RWPE2 (cell line): ENCODE data around the gene DGKD.
"Not testable (repeated sequence)": the region's sequence is repeated elsewhere in the genome, so short reads cannot be mapped to it uniquely, and the experiment has no call there.

Experiments
- ATAC-seq: fragments of 200-7000 bp; cut with Tn5 transposase; 3 replicates; pipeline ENCODE4 v1.9.1; 2021; ENCODE audit warnings: low read depth
- DNase-seq: peaks from one replicate; pipeline ENCODE4 v3.0.0-alpha.2; 2020; ENCODE audit warnings: low spot score
- H3K27ac ChIP-seq: fragments of 450-650 bp; 2 replicates; pipeline ENCODE4 v1.5.1; 2017; ENCODE audit warnings: mild to moderate bottlenecking; ENCODE audit not compliant: poor library complexity, severe bottlenecking
- H3K27me3 ChIP-seq: fragments of 250-450 bp; sonication (Bioruptor Pico); 2 replicates; pipeline ENCODE4 v1.5.1; 2021; ENCODE audit warnings: mild to moderate bottlenecking, moderate library complexity; ENCODE audit not compliant: insufficient read depth, poor library complexity, severe bottlenecking
- H3K36me3 ChIP-seq: fragments of 250-450 bp; sonication (Bioruptor Pico); 2 replicates; pipeline ENCODE4 v1.5.1; 2020; ENCODE audit warnings: low read depth, mild to moderate bottlenecking, moderate library complexity
- H3K4me1 ChIP-seq: fragments of 250-450 bp; sonication (Bioruptor Pico); 2 replicates; pipeline ENCODE4 v1.5.1; 2021; ENCODE audit warnings: mild to moderate bottlenecking, moderate library complexity; ENCODE audit not compliant: insufficient read depth, poor library complexity, severe bottlenecking
- H3K4me3 ChIP-seq: fragments of 250-450 bp; sonication (Bioruptor Pico); 2 replicates; pipeline ENCODE4 v1.5.1; 2021; ENCODE audit warnings: mild to moderate bottlenecking, moderate library complexity; ENCODE audit not compliant: severe bottlenecking
- H3K9me3 ChIP-seq: fragments of 250-450 bp; sonication (Bioruptor Pico); 2 replicates; pipeline ENCODE4 v1.5.1; 2021; ENCODE audit warnings: mild to moderate bottlenecking, moderate library complexity; ENCODE audit not compliant: severe bottlenecking
- CTCF ChIP-seq: fragments of 450-650 bp; IDR thresholded peaks from one replicate; pipeline ENCODE4 v1.5.1; 2017; ENCODE audit warnings: mild to moderate bottlenecking, moderate library complexity; ENCODE audit not compliant: poor library complexity, severe bottlenecking

DGKD gene

GRCh38 chr2:233373316-233373715, 19.0 kb downstream of the DGKD start:
- no peaks in the 10 kb centered on the region for H3K9me3 ChIP-seq
- H3K36me3 ChIP-seq: peaks cover 15% of the 10 kb centered on the region
- no peak overlapping the region for H3K27ac ChIP-seq
- DNase-seq (no peak), ATAC-seq (no peak)
- H3K4me3 ChIP-seq: no peak overlapping the region
- no peaks in the 10 kb centered on the region for H3K4me1 ChIP-seq
- no peaks in the 10 kb centered on the region for H3K27me3 ChIP-seq
- no peak for TF ChIP-seq CTCF

- not testable (repeated sequence) for ATAC-seq, H3K27me3 ChIP-seq, H3K9me3 ChIP-seq, DNase-seq, H3K27ac ChIP-seq, H3K4me1 ChIP-seq, H3K4me3 ChIP-seq
- peaks cover 15% of the 10 kb centered on the region for H3K36me3 ChIP-seq
Measured at GRCh38 chr2:233374776-233375175, 20.5 kb downstream of the DGKD start.

DNA sequence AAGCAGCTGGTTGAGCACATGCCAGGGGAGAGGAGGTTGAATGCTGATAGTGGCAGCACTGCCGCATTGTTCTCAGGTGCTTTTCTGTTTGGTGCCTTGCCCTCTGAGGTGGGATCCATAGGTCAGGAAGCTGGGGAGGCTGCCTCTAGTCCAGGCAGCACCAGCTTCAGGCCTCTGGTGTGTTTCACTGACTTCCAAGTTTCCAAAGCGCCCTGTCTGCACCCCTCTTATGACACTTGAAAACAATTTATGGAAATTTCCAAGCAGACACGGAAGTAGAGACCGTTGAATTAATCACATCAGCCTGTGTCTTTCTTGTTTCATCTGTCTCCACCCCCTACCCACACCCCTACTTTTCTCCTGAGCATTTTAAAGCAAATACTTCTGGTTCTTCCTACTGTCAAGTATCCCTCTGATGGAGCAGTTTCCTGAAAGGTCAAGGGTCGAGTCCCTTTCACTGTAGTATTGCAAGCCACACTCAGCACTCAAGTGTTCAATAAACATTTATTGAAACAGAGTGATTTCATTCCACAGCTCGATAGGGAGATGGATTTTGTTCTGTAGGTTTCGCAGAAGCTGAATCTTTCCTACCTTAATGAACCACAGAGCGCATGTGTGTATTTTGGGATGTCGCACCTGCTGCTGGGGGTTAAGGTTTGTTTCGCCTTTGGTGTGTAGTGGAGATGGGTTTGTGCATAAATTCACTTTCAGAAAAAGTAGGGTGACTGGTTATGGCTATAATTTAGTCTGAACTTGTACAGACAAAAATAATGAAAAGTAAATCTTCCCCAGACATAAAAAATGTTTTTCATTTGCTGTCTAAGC, 21.4 kb downstream of the DGKD start:
- no peak overlapping the region for H3K4me3 ChIP-seq
- ATAC-seq: no peak
- H3K36me3 ChIP-seq: peaks cover 15% of the 10 kb centered on the region
- H3K4me1 ChIP-seq: no peaks in the 10 kb centered on the region
- no peaks in the 10 kb centered on the region for H3K9me3 ChIP-seq
- H3K27me3 ChIP-seq: no peaks in the 10 kb centered on the region
- DNase-seq: no peak
- no peak overlapping the region for H3K27ac ChIP-seq
- no peak for TF ChIP-seq CTCF

- Histone ChIP-seq H3K27ac (no peak overlapping the region), H3K4me1 (peaks cover under 1% of the 10 kb centered on the region), H3K27me3 (no peaks in the 10 kb centered on the region), H3K4me3 (no peak overlapping the region), H3K36me3 (no peaks in the 10 kb centered on the region), H3K9me3 (no peaks in the 10 kb centered on the region)
- no peak for ATAC-seq
- TF ChIP-seq CTCF: no peak
- no peak for DNase-seq
Measured at GRCh38 chr2:233379034-233379433, 24.7 kb downstream of the DGKD start.

- no peak for DNase-seq
- no peak for TF ChIP-seq CTCF
- no peaks in the 10 kb centered on the region for H3K9me3 ChIP-seq
- H3K36me3 ChIP-seq: no peaks in the 10 kb centered on the region
- H3K27ac ChIP-seq: no peak overlapping the region
- H3K4me3 ChIP-seq: no peak overlapping the region
- peaks cover 5% of the 10 kb centered on the region for H3K4me1 ChIP-seq
- no peaks in the 10 kb centered on the region for H3K27me3 ChIP-seq
- no peak for ATAC-seq
Measured at GRCh38 chr2:233379441-233379840, 25.1 kb downstream of the DGKD start.
